Esophagus squamous epithelium (tissue), 5 donors: ENCODE measurements around the gene IQCH. TPM values are rescaled to one million over a fixed set of nuclear protein-coding genes. Genes with fewer than 3 reads are reported as not detected.

Experiments
- DNase-seq: peaks from one replicate; lab custom pipeline; 2025; lab: John Stamatoyannopoulos, UW
- H3K27ac ChIP-seq, 4 donors: fragments of 200-600 bp; sonication (generic); one replicate each; pipeline ENCODE4 v1.5.1; 2016 to 2019; ENCODE audit warnings: mild to moderate bottlenecking in 1 of 4
- H3K27me3 ChIP-seq, 4 donors: fragments of 200-600 bp; sonication (generic); 1 replicate in 3 of 4; 2 replicates in 1 of 4; pipeline versions ENCODE4 v1.5.1 to v1.6.0; 2017 to 2021; ENCODE audit warnings: antibody characterized with exemption in 1 of 4
- H3K36me3 ChIP-seq, 3 donors: fragments of 200-600 bp; sonication (generic); one replicate each; pipeline ENCODE4 v1.5.1; 2016 to 2019
- H3K4me1 ChIP-seq, 3 donors: fragments of 200-600 bp; sonication (generic); one replicate each; pipeline ENCODE4 v1.5.1; 2017 to 2019
- H3K4me3 ChIP-seq, 4 donors: fragments of 200-600 bp; sonication (generic); 1 replicate in 3 of 4; 2 replicates in 1 of 4; pipeline ENCODE4 v1.5.1; 2016 to 2019; ENCODE audit warnings: mild to moderate bottlenecking in 2 of 4, moderate library complexity in 1 of 4
- H3K9me3 ChIP-seq, 3 donors: fragments of 200-600 bp; sonication (generic); one replicate each; pipeline ENCODE4 v1.5.1; 2016 to 2019
- CTCF ChIP-seq, 6 experiments: fragments of 450-650 bp in 4 of 6; fragments of 200-600 bp in 2 of 6; sonication (generic) in 2 of 6; IDR thresholded peaks; one replicate each; pipeline ENCODE4 v1.5.1; 2016 to 2019; ENCODE audit warnings: antibody characterized with exemption in 6 of 6, mild to moderate bottlenecking in 4 of 6, moderate library complexity in 4 of 6
- POLR2A ChIP-seq, 4 donors: fragments of 450-650 bp; IDR thresholded peaks; one replicate each; pipeline ENCODE4 v1.6.1; 2017; ENCODE audit warnings: antibody characterized with exemption in 4 of 4, mild to moderate bottlenecking in 4 of 4, moderate library complexity in 3 of 4
- WGBS, 2 donors: methylation state at CpG; one replicate each; pipeline ENCODE4 v1.1.5; 2018; 5-methylcytosine and 5-hydroxymethylcytosine counted together
- intact Hi-C: fragments of 100-400 bp; cut with DNase I; formaldehyde crosslinking; loops from one replicate; pipeline ENCODE4 v1.15.0; 2022
- total RNA-seq, 4 donors: library from RNA; depleted of rRNA; stranded (reverse); fragments of >200 nt; gene quantifications; one replicate each; pipeline ENCODE4 v1.1.0, GENCODE V29; 2016
- donor health status: DM: yes; HTN: yes; CAD: no.

Gene IQCH
- total RNA-seq, 4 donors from 2014 or later, result 1.9 to 3.1 (median 3.0) TPM; not detected in 1

GRCh38 chr15:67403428-67404154 lies 149.0 kb downstream of the IQCH start:
- DNase-seq, result no peak
- Histone ChIP-seq H3K4me1 (no peaks in the 10 kb centered on the region), H3K27ac (no peak overlapping the region), H3K9me3 (no peaks in the 10 kb centered on the region), H3K4me3 (no peak overlapping the region), H3K27me3 (no peaks in the 10 kb centered on the region), H3K36me3 (no peaks in the 10 kb centered on the region)
- intact Hi-C loops, result no loop called here
- TF ChIP-seq POLR2A (IDR thresholded peaks at IDR 0.05) (no peak), CTCF (IDR thresholded peaks at IDR 0.05) (no peak)
- 63 to 72% methylated on average over 4 of the region's 4 CpGs for WGBS, 2 donors

DNA sequence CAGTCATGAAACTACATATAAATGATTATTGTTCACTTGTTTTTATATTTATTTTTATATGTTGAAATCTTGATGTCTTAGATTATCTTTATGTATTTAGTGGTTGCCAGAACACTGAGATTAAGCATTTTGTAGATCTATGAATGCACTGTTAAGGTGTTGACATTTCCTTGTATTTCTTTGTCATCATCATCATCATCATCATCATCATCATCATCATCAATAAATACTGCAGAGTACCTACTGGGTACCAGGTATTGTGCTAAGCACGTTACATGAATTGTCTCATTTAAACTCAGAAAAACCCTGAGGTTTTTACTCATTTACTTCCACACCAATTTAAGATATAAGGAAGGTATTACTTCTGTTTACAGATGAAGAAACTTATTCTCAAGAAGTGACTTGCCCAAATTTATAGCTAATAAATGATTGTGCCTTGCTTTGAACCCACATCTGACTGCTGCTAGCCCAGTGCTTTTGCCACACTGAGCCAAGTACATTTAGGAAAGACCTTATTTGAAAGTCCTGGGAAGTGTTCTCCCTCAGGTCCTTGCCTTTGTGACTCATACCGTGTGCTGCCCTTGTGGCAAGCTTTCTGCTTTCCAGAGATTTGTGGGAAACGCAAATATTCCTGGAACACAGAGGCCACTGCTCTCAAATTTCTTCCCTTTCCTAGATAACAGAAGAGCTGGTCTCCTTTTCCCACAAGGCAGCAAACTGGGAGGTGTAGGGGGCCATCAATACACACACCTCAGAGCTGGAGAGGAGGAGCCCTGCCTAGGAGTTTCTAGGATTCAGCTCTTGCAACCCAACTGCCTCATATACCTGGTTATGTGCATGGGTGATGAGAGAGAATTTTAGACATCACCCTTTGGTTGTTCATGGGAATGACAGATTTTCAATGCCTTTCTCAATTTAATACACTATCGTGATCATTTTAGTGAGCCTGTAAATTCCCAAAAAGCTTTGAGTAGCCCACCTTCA lies 150.9 kb downstream of the IQCH start:
- Histone ChIP-seq H3K27ac (no peak overlapping the region), H3K9me3 (no peaks in the 10 kb centered on the region), H3K4me3 (no peak overlapping the region), H3K4me1 (no peaks in the 10 kb centered on the region), H3K27me3 (no peaks in the 10 kb centered on the region), H3K36me3 (no peaks in the 10 kb centered on the region)
- TF ChIP-seq POLR2A (IDR thresholded peaks at IDR 0.05) (no peak), CTCF (IDR thresholded peaks at IDR 0.05) (no peak)
- intact Hi-C loops, result no loop called here
- DNase-seq, result no peak
- WGBS, 2 donors, result 55 to 62% methylated on average over 4 of the region's 4 CpGs

GRCh38 chr15:67406257-67406861 lies 151.8 kb downstream of the IQCH start:
- TF ChIP-seq CTCF (IDR thresholded peaks at IDR 0.05) (no peak), POLR2A (IDR thresholded peaks at IDR 0.05) (no peak)
- intact Hi-C loops, result no loop called here
- Histone ChIP-seq H3K27me3 (no peaks in the 10 kb centered on the region), H3K4me1 (no peaks in the 10 kb centered on the region), H3K4me3 (no peak overlapping the region), H3K27ac (no peak overlapping the region), H3K36me3 (no peaks in the 10 kb centered on the region), H3K9me3 (no peaks in the 10 kb centered on the region)
- 47 to 54% methylated on average over 1 of the region's 1 CpG for WGBS, 2 donors
- no peak for DNase-seq

- intact Hi-C loops, result no loop called here
- no peaks in the 10 kb centered on the region for H3K27me3 ChIP-seq
- H3K9me3 ChIP-seq, result no peaks in the 10 kb centered on the region
- 88 to 91% methylated on average over 8 of the region's 8 CpGs for WGBS, 2 donors
- H3K4me1 ChIP-seq, result no peaks in the 10 kb centered on the region
- TF ChIP-seq CTCF (IDR thresholded peaks at IDR 0.05), result no peak
- no peaks in the 10 kb centered on the region for H3K36me3 ChIP-seq
- H3K27ac ChIP-seq, result no peak overlapping the region
- H3K4me3 ChIP-seq, result no peak overlapping the region
- DNase-seq, result no peak
Measured at GRCh38 chr15:67407786-67408185, 153.2 kb downstream of the IQCH start.
